HL-60 (cell line): ENCODE data around the gene PIK3R3.

Experiments
- DNase-seq, 2 experiments: peaks; one replicate each; pipeline ENCODE4 v3.0.0-alpha.2; 2010 to 2020; ENCODE audit warnings: low read depth in 1 of 2, low spot score in 1 of 2
- H3K27ac ChIP-seq: fragments of 250-450 bp; sonication (Bioruptor Pico); replicated peaks from 2 replicates; pipeline ENCODE4 v1.5.1; 2020; ENCODE audit warnings: mild to moderate bottlenecking, moderate library complexity
- H3K27me3 ChIP-seq: fragments of 250-450 bp; sonication (Bioruptor Pico); 2 replicates; pipeline ENCODE4 v1.5.1; 2021; ENCODE audit warnings: mild to moderate bottlenecking, moderate library complexity; ENCODE audit not compliant: insufficient read depth, poor library complexity, severe bottlenecking
- H3K4me3 ChIP-seq: replicated peaks from 2 replicates; pipeline ENCODE4 v1.5.1; 2011; ENCODE audit warnings: mild to moderate bottlenecking, control low read depth, low read length; ENCODE audit not compliant: insufficient read depth
- GABPA ChIP-seq: IDR thresholded peaks from 2 replicates; pipeline ENCODE4 v1.6.1; 2012; ENCODE audit warnings: low read depth
- POLR2AphosphoS5 ChIP-seq: IDR thresholded peaks from 2 replicates; pipeline ENCODE4 v1.6.1; 2012; ENCODE audit warnings: low read depth
- REST ChIP-seq: IDR thresholded peaks from 2 replicates; pipeline ENCODE4 v1.6.1; 2012; ENCODE audit warnings: low read depth; ENCODE audit not compliant: insufficient replicate concordance
- SPI1 ChIP-seq: IDR thresholded peaks from 2 replicates; pipeline ENCODE4 v1.6.1; 2012; ENCODE audit warnings: low read depth, mild to moderate bottlenecking, borderline replicate concordance
- TF ChIP-seq, protein P1 (sequence below): IDR thresholded peaks from one replicate; pipeline ENCODE4 v1.5.1; 2011; ENCODE audit warnings: low read length, control low read depth, inconsistent platforms; ENCODE audit not compliant: insufficient read depth

The PIK3R3 gene

GRCh38 chr1:46026531-46026930, 105.9 kb downstream of the PIK3R3 start:
- no peak overlapping the region for H3K4me3 ChIP-seq

DNA sequence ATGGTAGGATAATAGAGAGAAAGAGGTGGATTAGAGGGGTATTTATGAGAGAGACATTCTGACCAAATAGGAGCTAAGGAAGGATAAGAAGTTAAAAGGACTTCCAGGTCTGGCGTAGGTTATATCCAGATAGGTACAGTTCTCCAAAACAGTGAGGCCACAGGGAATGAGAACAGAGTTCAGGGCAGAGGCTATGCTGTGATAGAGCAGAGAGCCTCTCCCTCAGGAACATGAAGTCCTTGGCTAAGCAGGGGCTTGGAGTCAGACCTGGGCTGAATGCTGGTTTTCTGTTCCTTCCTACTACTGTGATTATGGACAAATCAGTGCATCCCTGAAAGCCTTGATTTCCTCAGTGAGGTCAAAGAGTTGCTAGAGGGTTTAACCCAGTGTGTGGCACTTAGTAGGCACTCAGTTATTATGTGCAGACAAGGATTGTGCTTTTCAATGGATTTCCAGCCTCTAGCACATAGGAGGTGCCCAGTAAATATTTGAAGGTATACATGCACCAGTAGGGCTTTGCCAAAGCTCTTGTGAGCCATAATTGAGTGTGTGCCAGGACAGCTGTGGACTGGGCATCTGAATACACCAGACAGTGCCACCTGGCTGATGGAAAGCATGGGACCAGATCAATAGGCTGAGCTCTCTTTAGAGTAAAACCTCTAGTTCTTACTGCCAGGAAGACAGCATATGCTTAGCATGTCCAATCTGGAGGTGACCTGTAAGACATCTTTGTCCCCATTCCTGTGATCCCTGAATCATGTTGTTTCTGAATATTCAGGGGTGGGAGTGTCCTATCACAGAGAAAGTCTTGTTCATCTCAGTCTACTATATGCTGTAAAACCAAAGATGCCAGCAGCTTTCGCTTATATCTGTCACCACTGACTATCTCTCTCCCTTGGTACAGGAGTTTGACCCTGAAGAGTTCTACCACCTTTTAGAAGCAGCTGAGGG, 111.1 kb downstream of the PIK3R3 start:
- Histone ChIP-seq H3K27ac (no peak overlapping the region), H3K4me3 (no peak overlapping the region), H3K27me3 (no peaks in the 10 kb centered on the region)
- no peak for DNase-seq
- TF ChIP-seq, protein P1, sequence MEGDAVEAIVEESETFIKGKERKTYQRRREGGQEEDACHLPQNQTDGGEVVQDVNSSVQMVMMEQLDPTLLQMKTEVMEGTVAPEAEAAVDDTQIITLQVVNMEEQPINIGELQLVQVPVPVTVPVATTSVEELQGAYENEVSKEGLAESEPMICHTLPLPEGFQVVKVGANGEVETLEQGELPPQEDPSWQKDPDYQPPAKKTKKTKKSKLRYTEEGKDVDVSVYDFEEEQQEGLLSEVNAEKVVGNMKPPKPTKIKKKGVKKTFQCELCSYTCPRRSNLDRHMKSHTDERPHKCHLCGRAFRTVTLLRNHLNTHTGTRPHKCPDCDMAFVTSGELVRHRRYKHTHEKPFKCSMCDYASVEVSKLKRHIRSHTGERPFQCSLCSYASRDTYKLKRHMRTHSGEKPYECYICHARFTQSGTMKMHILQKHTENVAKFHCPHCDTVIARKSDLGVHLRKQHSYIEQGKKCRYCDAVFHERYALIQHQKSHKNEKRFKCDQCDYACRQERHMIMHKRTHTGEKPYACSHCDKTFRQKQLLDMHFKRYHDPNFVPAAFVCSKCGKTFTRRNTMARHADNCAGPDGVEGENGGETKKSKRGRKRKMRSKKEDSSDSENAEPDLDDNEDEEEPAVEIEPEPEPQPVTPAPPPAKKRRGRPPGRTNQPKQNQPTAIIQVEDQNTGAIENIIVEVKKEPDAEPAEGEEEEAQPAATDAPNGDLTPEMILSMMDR: no peak
- no peak for TF ChIP-seq GABPA
- no peak for TF ChIP-seq SPI1
- no peak for TF ChIP-seq POLR2AphosphoS5
- TF ChIP-seq REST: no peak

More at GRCh38 chr1:46026531-46026930, 105.9 kb downstream of the PIK3R3 start:
- DNase-seq: no peak
- no peak for TF ChIP-seq SPI1
- no peak for TF ChIP-seq POLR2AphosphoS5
- TF ChIP-seq, protein P1: no peak
- no peak for TF ChIP-seq REST
- TF ChIP-seq GABPA: no peak
- no peak overlapping the region for H3K27ac ChIP-seq
- no peaks in the 10 kb centered on the region for H3K27me3 ChIP-seq

GRCh38 chr1:46020010-46020409, 112.4 kb downstream of the PIK3R3 start:
- no peak for DNase-seq
- no peak for TF ChIP-seq REST
- TF ChIP-seq GABPA: no peak
- TF ChIP-seq POLR2AphosphoS5: no peak
- peak; percentile 40; the same call in 1 of the 2 replicates for TF ChIP-seq SPI1
- TF ChIP-seq, protein P1: no peak

More at GRCh38 chr1:46020010-46020409, 112.4 kb downstream of the PIK3R3 start:
- no peaks in the 10 kb centered on the region for H3K27me3 ChIP-seq
- no peak overlapping the region for H3K27ac ChIP-seq
- H3K4me3 ChIP-seq: no peak overlapping the region
